A673 (cell line): ENCODE measurements around the gene HDAC4. TPM values are rescaled to one million over a fixed set of nuclear protein-coding genes. Genes with fewer than 3 reads are reported as not detected.
"Not testable (repeated sequence)": the region's sequence is repeated elsewhere in the genome, so short reads cannot be mapped to it uniquely, and the experiment has no call there.

ENCODE experiments used
- BruUV-seq: library from RNA; stranded (reverse); fragments of 400-500 nt; replicated peaks from 2 replicates; lab custom pipeline; 2021; lab: Mats Ljungman, UMichigan
- CTCF ChIA-PET: fragments of 300-600 bp; sonication (Branson Sonifier 250); formaldehyde crosslinking; loops from one replicate; lab custom pipeline; 2022; ENCODE audit warnings: antibody characterized with exemption; lab: Charles Lee
- POLR2A ChIA-PET: fragments of 300-600 bp; sonication (Branson Sonifier 250); formaldehyde crosslinking; loops from one replicate; lab custom pipeline; 2022; ENCODE audit warnings: antibody characterized with exemption; ENCODE audit not compliant: low non-redundant PET; lab: Charles Lee
- DNase-seq: peaks from one replicate; pipeline ENCODE4 v3.0.0-alpha.2; 2015; ENCODE audit warnings: low spot score
- H3K27ac ChIP-seq: fragments of 200-600 bp; sonication (generic); 2 replicates; pipeline ENCODE4 v1.5.1; 2016; ENCODE audit warnings: mixed run types, low read depth, mild to moderate bottlenecking, mixed read lengths, antibody characterized with exemption, low read length; ENCODE audit not compliant: poor library complexity, severe bottlenecking
- H3K27me3 ChIP-seq: fragments of 200-600 bp; sonication (generic); replicated peaks from 2 replicates; pipeline ENCODE4 v1.6.1; 2017; ENCODE audit warnings: mixed run types, low read depth, mild to moderate bottlenecking, mixed read lengths, antibody characterized with exemption, low read length; ENCODE audit not compliant: insufficient read depth, poor library complexity
- H3K36me3 ChIP-seq: fragments of 200-600 bp; sonication (generic); 2 replicates; pipeline ENCODE4 v1.6.1; 2016; ENCODE audit warnings: mixed run types, mild to moderate bottlenecking, mixed read lengths, antibody characterized with exemption, low read length; ENCODE audit not compliant: insufficient read depth, poor library complexity, severe bottlenecking
- H3K4me1 ChIP-seq: fragments of 200-600 bp; sonication (generic); 2 replicates; pipeline ENCODE4 v1.6.1; 2017; ENCODE audit warnings: mixed run types, mild to moderate bottlenecking, mixed read lengths, antibody characterized with exemption, low read length; ENCODE audit not compliant: insufficient read depth, poor library complexity, severe bottlenecking
- H3K4me3 ChIP-seq: fragments of 200-600 bp; sonication (generic); 2 replicates; pipeline ENCODE4 v1.5.1; 2016; ENCODE audit warnings: low read depth, mixed run types, mild to moderate bottlenecking, mixed read lengths, low read length; ENCODE audit not compliant: poor library complexity, severe bottlenecking
- H3K9me3 ChIP-seq: fragments of 200-600 bp; sonication (generic); 2 replicates; pipeline ENCODE4 v1.6.1; 2016; ENCODE audit warnings: mixed run types, low read depth, mild to moderate bottlenecking, mixed read lengths, antibody characterized with exemption, low read length; ENCODE audit not compliant: poor library complexity, severe bottlenecking
- CTCF ChIP-seq: fragments of 300-800, 200-600 bp; sonication (generic); conservative IDR thresholded peaks from 2 replicates; pipeline ENCODE4 v1.5.1; 2017; ENCODE audit warnings: low read depth, mild to moderate bottlenecking, antibody characterized with exemption, low read length, moderate library complexity, mixed read lengths
- EZH2 ChIP-seq: fragments of 200-600 bp; sonication (generic); IDR thresholded peaks from 2 replicates; pipeline ENCODE4 v1.6.1; 2017; ENCODE audit warnings: borderline replicate concordance, low read depth, mild to moderate bottlenecking, mixed read lengths, antibody characterized with exemption, low read length; ENCODE audit not compliant: poor library complexity, severe bottlenecking
- intact Hi-C: fragments of 100-400 bp; cut with micrococcal nuclease; formaldehyde crosslinking; loops from one replicate; pipeline ENCODE4 v1.10.0; 2022; ENCODE audit not compliant: unreplicated experiment
- total RNA-seq: library from RNA; stranded (reverse); gene quantifications from 2 replicates; pipeline ENCODE4 v1.2.3, GENCODE V29; 2021

Gene HDAC4
- total RNA-seq, 1 experiment from 2014 or later, result 40.0 TPM

DNA sequence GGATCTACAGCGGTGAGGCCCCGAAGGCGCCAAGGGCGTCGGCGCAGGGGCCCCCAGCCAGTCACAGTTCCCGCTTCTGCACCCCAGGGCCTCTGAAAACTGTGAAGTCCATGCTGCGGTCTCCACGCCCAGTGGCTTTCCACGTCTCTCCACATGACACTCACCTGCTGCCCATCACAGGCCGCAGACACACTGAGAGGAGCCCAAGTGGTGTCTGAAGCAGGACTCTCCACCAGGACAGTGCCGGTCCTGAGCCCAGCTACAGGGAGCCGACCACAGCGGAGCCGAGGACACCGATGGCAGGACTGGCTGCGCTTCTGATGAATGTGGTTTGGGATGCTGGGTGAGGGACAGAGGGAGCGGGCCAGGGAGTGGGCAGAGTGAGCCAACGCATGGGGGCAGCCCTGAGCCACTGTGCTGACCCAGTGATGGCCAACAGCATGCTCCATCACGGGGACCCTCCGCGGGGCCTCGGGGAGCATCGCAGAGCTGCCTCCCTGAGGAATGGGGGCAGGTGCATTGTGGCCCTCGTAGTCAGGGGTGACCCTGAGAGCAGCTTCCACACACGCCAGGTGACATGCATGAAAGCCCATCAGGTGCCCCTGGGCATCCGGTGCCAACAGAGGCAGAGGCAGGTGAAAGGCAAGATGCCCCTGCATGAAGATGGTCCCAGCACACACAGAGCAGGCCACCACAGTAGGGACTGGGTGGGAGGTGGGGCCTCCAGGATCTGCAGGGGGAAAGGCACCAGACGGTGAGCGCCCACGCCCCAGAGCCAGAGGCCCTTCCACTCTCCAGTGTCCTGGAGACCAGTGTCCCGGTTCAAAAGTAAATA lies 116.6 kb downstream of the HDAC4 start:
- BruUV-seq, result no TSS peak
- no peak overlapping the region for H3K4me3 ChIP-seq
- H3K27ac ChIP-seq, result no peak overlapping the region
- CTCF ChIA-PET, result no interaction called here
- intact Hi-C loops, result no loop called here
- POLR2A ChIA-PET, result no interaction called here
- H3K27me3 ChIP-seq, result no peaks in the 10 kb centered on the region
- H3K36me3 ChIP-seq, result no peaks in the 10 kb centered on the region
- DNase-seq, result no peak
- peaks cover 19% of the 10 kb centered on the region for H3K4me1 ChIP-seq
- no peak for TF ChIP-seq EZH2
- TF ChIP-seq CTCF, result no peak
- no peaks in the 10 kb centered on the region for H3K9me3 ChIP-seq

- no peaks in the 10 kb centered on the region for H3K9me3 ChIP-seq
- H3K4me1 ChIP-seq, result peaks cover 19% of the 10 kb centered on the region
- intact Hi-C loops, result no loop called here
- H3K36me3 ChIP-seq, result no peaks in the 10 kb centered on the region
- no peak for TF ChIP-seq CTCF
- no peak for TF ChIP-seq EZH2
- ChIA-PET POLR2A (no interaction called here), CTCF (no interaction called here)
- no peaks in the 10 kb centered on the region for H3K27me3 ChIP-seq
- DNase-seq, result no peak
- no peak overlapping the region for H3K27ac ChIP-seq
- no TSS peak for BruUV-seq
- no peak overlapping the region for H3K4me3 ChIP-seq
These were observed 117.4 kb downstream of the HDAC4 start for GRCh38 chr2:239283288-239283945.

- no peaks in the 10 kb centered on the region for H3K9me3 ChIP-seq
- no peaks in the 10 kb centered on the region for H3K27me3 ChIP-seq
- TF ChIP-seq CTCF, result no peak
- H3K4me1 ChIP-seq, result peaks cover 19% of the 10 kb centered on the region
- H3K4me3 ChIP-seq, result no peak overlapping the region
- POLR2A ChIA-PET, result no interaction called here
- intact Hi-C loops, result no loop called here
- H3K36me3 ChIP-seq, result no peaks in the 10 kb centered on the region
- CTCF ChIA-PET, result no interaction called here
- H3K27ac ChIP-seq, result no peak overlapping the region
- BruUV-seq, result no TSS peak
- DNase-seq, result no peak
These were observed 118.2 kb downstream of the HDAC4 start for GRCh38 chr2:239282448-239283287.

GRCh38 chr2:239280296-239281017 lies 120.4 kb downstream of the HDAC4 start:
- not testable (repeated sequence) for BruUV-seq
- H3K27ac ChIP-seq, result peak overlapping the region; percentile 50

More at GRCh38 chr2:239280296-239281017, 120.4 kb downstream of the HDAC4 start:
- POLR2A ChIA-PET, H3K27me3 ChIP-seq, H3K4me3 ChIP-seq, CTCF ChIA-PET, DNase-seq, H3K36me3 ChIP-seq, H3K9me3 ChIP-seq, intact Hi-C loops: not testable (repeated sequence)
- H3K4me1 ChIP-seq, result peaks cover 22% of the 10 kb centered on the region
